Stomach (tissue), 4 donors: ENCODE data around the gene GNL1.
"Not testable (repeated sequence)": the region's sequence is repeated elsewhere in the genome, so short reads cannot be mapped to it uniquely, and the experiment has no call there.

Experiments
- CTCF ChIP-seq, 7 experiments: fragments of 450-650 bp in 4 of 7; fragments of 200-600 bp in 3 of 7; sonication (generic) in 3 of 7; IDR thresholded peaks; one replicate each; pipeline ENCODE4 v1.5.1; 2016 to 2019; ENCODE audit warnings: antibody characterized with exemption in 7 of 7, control low read depth in 2 of 7, mild to moderate bottlenecking in 1 of 7
- EP300 ChIP-seq: sonication (generic); formaldehyde crosslinking; IDR thresholded peaks from one replicate; pipeline ENCODE4 v1.6.1; 2017; ENCODE audit warnings: antibody characterized with exemption
- POLR2A ChIP-seq, 4 donors: fragments of 450-650 bp; IDR thresholded peaks; one replicate each; pipeline ENCODE4 v1.6.1; 2016; ENCODE audit warnings: antibody characterized with exemption in 4 of 4, control low read depth in 2 of 4, mild to moderate bottlenecking in 1 of 4, moderate library complexity in 1 of 4

GRCh38 chr6:30518505-30519145 is 37.7 kb downstream of the GNL1 start:
- not testable (repeated sequence) for TF ChIP-seq CTCF (IDR thresholded peaks at IDR 0.05); POLR2A (IDR thresholded peaks at IDR 0.05); EP300
